Caco-2 (cell line): ENCODE results near the gene VPS13C. TPM values are rescaled to one million over a fixed set of nuclear protein-coding genes. Genes with fewer than 3 reads are reported as not detected.

Experiments used
- BruUV-seq: library from RNA; stranded (reverse); fragments of 400-500 nt; replicated peaks from 2 replicates; lab custom pipeline; 2021; lab: Mats Ljungman, UMichigan
- CTCF ChIA-PET: fragments of 300-600 bp; sonication (Branson Sonifier 250); formaldehyde crosslinking; loops from one replicate; lab custom pipeline; 2022; ENCODE audit warnings: antibody characterized with exemption; lab: Charles Lee
- POLR2A ChIA-PET: fragments of 300-600 bp; sonication (Branson Sonifier 250); formaldehyde crosslinking; loops from one replicate; lab custom pipeline; 2022; ENCODE audit warnings: antibody characterized with exemption; lab: Charles Lee
- DNase-seq, 2 experiments: peaks; one replicate each; pipeline versions ENCODE4 v3.0.0 to v3.0.0-alpha.2; 2020 to 2022
- H3K27me3 ChIP-seq: replicated peaks from 2 replicates; pipeline ENCODE4 v1.6.0; 2011; ENCODE audit warnings: low read length; ENCODE audit not compliant: control insufficient read depth, insufficient read depth
- H3K36me3 ChIP-seq: 2 replicates; pipeline ENCODE4 v1.5.1; 2011; ENCODE audit warnings: low read length; ENCODE audit not compliant: control insufficient read depth, insufficient read depth
- H3K4me1 ChIP-seq: fragments of 250-450 bp; sonication (Bioruptor Pico); 2 replicates; pipeline ENCODE4 v1.5.1; 2020; ENCODE audit warnings: mild to moderate bottlenecking
- H3K4me3 ChIP-seq: 2 replicates; pipeline ENCODE4 v1.5.1; 2011; ENCODE audit warnings: low read depth, mild to moderate bottlenecking, control low read depth, low read length
- H3K9me3 ChIP-seq: fragments of 250-450 bp; sonication (Bioruptor Pico); 2 replicates; pipeline ENCODE4 v1.5.1; 2020; ENCODE audit warnings: mild to moderate bottlenecking, moderate library complexity
- H3K27ac Mint-ChIP-seq: one replicate; pipeline ENCODE4 v1.8.0; 2022; ENCODE audit warnings: mixed read lengths; ENCODE audit not compliant: unreplicated experiment
- H3K27me3 Mint-ChIP-seq: one replicate; pipeline ENCODE4 v1.8.0; 2022; ENCODE audit warnings: mixed read lengths; ENCODE audit not compliant: insufficient read depth, unreplicated experiment
- H3K36me3 Mint-ChIP-seq: one replicate; pipeline ENCODE4 v1.8.0; 2022; ENCODE audit warnings: mild to moderate bottlenecking, mixed read lengths; ENCODE audit not compliant: insufficient read depth, unreplicated experiment
- H3K4me1 Mint-ChIP-seq: one replicate; pipeline ENCODE4 v1.8.0; 2022; ENCODE audit warnings: low read depth, mixed read lengths; ENCODE audit not compliant: unreplicated experiment
- H3K4me3 Mint-ChIP-seq: one replicate; pipeline ENCODE4 v1.8.0; 2022; ENCODE audit warnings: mild to moderate bottlenecking, moderate library complexity, mixed read lengths; ENCODE audit not compliant: unreplicated experiment
- H3K9me3 Mint-ChIP-seq: one replicate; pipeline ENCODE4 v1.8.0; 2022; ENCODE audit warnings: mixed read lengths; ENCODE audit not compliant: unreplicated experiment
- CTCF ChIP-seq, 2 experiments: fragments of 200-600 bp in 1 of 2; IDR thresholded peaks; 1 replicate in 1 of 2; 2 replicates in 1 of 2; pipeline versions ENCODE4 v1.5.1 to v1.8.0; 2011 to 2022; ENCODE audit warnings: antibody characterized with exemption in 1 of 2, control low read depth in 1 of 2, inconsistent platforms in 1 of 2, low read depth in 1 of 2, low read length in 1 of 2, mild to moderate bottlenecking in 1 of 2, moderate library complexity in 1 of 2; ENCODE audit not compliant: insufficient read depth in 1 of 2, severe bottlenecking in 1 of 2, unreplicated experiment in 1 of 2
- intact Hi-C: fragments of 100-400 bp; cut with micrococcal nuclease; formaldehyde crosslinking; loops from one replicate; pipeline ENCODE4 v1.10.0; 2022; ENCODE audit not compliant: unreplicated experiment
- total RNA-seq: library from RNA; stranded (reverse); gene quantifications from 2 replicates; pipeline ENCODE4 v1.2.3, GENCODE V29; 2022

VPS13C gene
- total RNA-seq, 1 experiment from 2014 or later = 42.4 TPM

- CTCF ChIA-PET = interaction anchor here (0.6 kb wide), 1 partner anchor 234 kb away, joined by 5 read pairs; no protein-coding TSS in a partner anchor
- Mint-ChIP-seq H3K4me1 (no peaks in the 10 kb centered on the region), H3K36me3 (peaks cover 12% of the 10 kb centered on the region), H3K4me3 (no peak overlapping the region), H3K27ac (no peak overlapping the region), H3K27me3 (no peaks in the 10 kb centered on the region), H3K9me3 (no peaks in the 10 kb centered on the region)
- no peaks in the 10 kb centered on the region for H3K9me3 ChIP-seq
- DNase-seq = no peak
- POLR2A ChIA-PET = no interaction called here
- no peaks in the 10 kb centered on the region for H3K4me1 ChIP-seq
- H3K36me3 ChIP-seq = no peaks in the 10 kb centered on the region
- no peak for TF ChIP-seq CTCF (IDR thresholded peaks at IDR 0.05; ENCODE audit: insufficient read depth in 1 of 2, low read depth in 1 of 2, low read length in 1 of 2, severe bottlenecking in 1 of 2, unreplicated experiment in 1 of 2)
- intact Hi-C loops = no loop called here
- no peaks in the 10 kb centered on the region for H3K27me3 ChIP-seq
- H3K4me3 ChIP-seq = no peak overlapping the region
- no TSS peak for BruUV-seq
These were observed 202.9 kb downstream of the VPS13C start for GRCh38 chr15:61857169-61857829.

- H3K36me3 Mint-ChIP-seq = peaks cover 7% of the 10 kb centered on the region
These were observed 204.0 kb downstream of the VPS13C start for GRCh38 chr15:61856295-61856694.

GRCh38 chr15:61853195-61853594 lies 207.1 kb downstream of the VPS13C start:
- Mint-ChIP-seq H3K27me3 (no peaks in the 10 kb centered on the region), H3K36me3 (peaks cover 5% of the 10 kb centered on the region), H3K4me3 (no peak overlapping the region), H3K4me1 (no peaks in the 10 kb centered on the region), H3K9me3 (no peaks in the 10 kb centered on the region), H3K27ac (no peak overlapping the region)
- DNase-seq = no peak
- POLR2A ChIA-PET = no interaction called here
- intact Hi-C loops = no loop called here
- TF ChIP-seq CTCF (IDR thresholded peaks at IDR 0.05; ENCODE audit: insufficient read depth in 1 of 2, low read depth in 1 of 2, low read length in 1 of 2, severe bottlenecking in 1 of 2, unreplicated experiment in 1 of 2) = no peak
- Histone ChIP-seq H3K27me3 (no peaks in the 10 kb centered on the region), H3K36me3 (no peaks in the 10 kb centered on the region), H3K4me1 (no peaks in the 10 kb centered on the region), H3K4me3 (no peak overlapping the region), H3K9me3 (no peaks in the 10 kb centered on the region)
- CTCF ChIA-PET = no interaction called here
- BruUV-seq = TSS peak; percentile 29

More at GRCh38 chr15:61856295-61856694, 204.0 kb downstream of the VPS13C start:
- H3K4me3 ChIP-seq = no peak overlapping the region
- BruUV-seq = no TSS peak
- intact Hi-C loops = no loop called here
- no peaks in the 10 kb centered on the region for H3K9me3 ChIP-seq
- H3K36me3 ChIP-seq = no peaks in the 10 kb centered on the region
- no peak overlapping the region for H3K27ac Mint-ChIP-seq
- H3K9me3 Mint-ChIP-seq = no peaks in the 10 kb centered on the region
- DNase-seq = no peak
- POLR2A ChIA-PET = no interaction called here
- no peaks in the 10 kb centered on the region for H3K27me3 Mint-ChIP-seq
- TF ChIP-seq CTCF (IDR thresholded peaks at IDR 0.05; ENCODE audit: insufficient read depth in 1 of 2, low read depth in 1 of 2, low read length in 1 of 2, severe bottlenecking in 1 of 2, unreplicated experiment in 1 of 2) = no peak
- H3K4me1 Mint-ChIP-seq = no peaks in the 10 kb centered on the region
- CTCF ChIA-PET = interaction anchor here (0.6 kb wide), 1 partner anchor 233 kb away, joined by 5 read pairs; no protein-coding TSS in a partner anchor
- H3K4me1 ChIP-seq = no peaks in the 10 kb centered on the region
- H3K27me3 ChIP-seq = no peaks in the 10 kb centered on the region
- no peak overlapping the region for H3K4me3 Mint-ChIP-seq
